HTERT RPE-1 (cell line): ENCODE data around the gene CTSE.
"Not testable (repeated sequence)": the region's sequence is repeated elsewhere in the genome, so short reads cannot be mapped to it uniquely, and the experiment has no call there.

Experiments
- in situ Hi-C: fragments of 300-500 bp; cut with MboI; formaldehyde crosslinking; loops from 4 replicates; pipeline ENCODE4 v1.14.3; 2020; ENCODE audit warnings: low sequenced_read_pairs

CTSE gene

DNA sequence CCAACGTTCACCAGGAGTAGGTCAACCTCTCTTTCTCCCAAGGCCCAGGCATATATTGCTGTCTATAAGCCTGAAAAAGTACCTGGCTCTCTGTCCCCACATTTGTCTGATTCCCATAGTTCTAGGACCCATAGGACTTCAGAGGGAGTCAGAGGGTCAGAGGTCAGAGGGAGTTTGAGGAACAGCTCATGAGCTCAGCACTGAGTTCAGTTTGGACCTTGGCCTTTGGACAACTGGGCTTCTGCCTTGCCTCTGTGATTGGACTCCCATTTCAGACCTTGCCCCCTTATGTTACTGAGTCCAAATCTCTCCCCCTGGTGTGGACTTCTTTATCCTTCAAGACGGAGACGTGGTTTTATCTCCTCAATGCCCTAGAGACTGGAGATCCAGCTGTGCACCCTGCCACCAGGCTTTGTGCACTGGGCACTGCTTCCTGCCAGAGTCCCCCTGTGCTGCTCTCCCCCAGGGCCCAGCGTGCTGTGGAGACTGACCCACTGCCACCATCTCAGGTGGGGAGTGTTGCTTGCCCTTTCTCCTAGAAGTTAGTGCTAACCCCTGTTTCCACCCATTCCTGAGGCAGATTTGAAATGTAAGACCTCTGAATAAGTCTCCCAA, 3.2 kb downstream of the CTSE start:
- in situ Hi-C loops = no loop called here

DNA sequence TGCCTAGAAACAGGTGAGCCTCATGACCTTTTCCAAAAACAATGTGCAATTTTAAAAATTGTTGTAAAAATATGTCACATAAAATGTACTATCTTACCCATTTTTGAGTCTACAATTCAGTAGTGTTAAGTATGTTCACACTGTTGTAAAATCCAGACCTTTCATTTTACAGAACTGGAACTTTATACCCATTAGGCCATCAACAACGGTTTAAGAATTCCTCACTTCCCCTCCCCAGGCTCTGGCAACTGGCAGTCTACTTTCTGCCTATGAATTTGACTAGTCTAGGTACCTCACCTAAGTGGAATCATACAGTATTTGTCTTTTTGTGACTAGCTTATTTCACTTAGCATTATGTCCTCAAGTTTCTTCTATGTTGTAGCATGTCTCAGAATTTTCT, 8.6 kb downstream of the CTSE start:
- in situ Hi-C loops = no loop called here

DNA sequence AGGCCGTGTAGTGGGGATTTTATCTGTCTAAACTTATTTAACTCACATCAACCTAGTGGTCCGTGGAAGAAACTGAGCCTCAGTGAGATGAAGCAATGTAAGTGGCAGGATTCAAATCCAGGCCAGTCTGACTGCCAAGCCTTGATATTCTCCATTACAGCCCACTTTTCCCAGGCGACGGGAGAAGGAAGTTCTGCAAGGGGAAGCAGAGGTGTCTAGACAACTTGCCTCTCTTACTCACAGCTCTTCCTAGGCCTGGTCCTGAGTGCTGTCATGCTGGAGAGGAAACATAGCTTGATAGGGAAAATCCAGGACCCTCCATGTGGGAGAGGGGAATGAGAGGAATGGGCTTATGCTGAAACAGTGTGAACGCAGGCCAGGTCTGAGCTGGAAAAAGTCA, 9.1 kb downstream of the CTSE start:
- in situ Hi-C loops = no loop called here

GRCh38 chr1:206013026-206013795, 10.5 kb downstream of the CTSE start:
- in situ Hi-C loops = no loop called here

DNA sequence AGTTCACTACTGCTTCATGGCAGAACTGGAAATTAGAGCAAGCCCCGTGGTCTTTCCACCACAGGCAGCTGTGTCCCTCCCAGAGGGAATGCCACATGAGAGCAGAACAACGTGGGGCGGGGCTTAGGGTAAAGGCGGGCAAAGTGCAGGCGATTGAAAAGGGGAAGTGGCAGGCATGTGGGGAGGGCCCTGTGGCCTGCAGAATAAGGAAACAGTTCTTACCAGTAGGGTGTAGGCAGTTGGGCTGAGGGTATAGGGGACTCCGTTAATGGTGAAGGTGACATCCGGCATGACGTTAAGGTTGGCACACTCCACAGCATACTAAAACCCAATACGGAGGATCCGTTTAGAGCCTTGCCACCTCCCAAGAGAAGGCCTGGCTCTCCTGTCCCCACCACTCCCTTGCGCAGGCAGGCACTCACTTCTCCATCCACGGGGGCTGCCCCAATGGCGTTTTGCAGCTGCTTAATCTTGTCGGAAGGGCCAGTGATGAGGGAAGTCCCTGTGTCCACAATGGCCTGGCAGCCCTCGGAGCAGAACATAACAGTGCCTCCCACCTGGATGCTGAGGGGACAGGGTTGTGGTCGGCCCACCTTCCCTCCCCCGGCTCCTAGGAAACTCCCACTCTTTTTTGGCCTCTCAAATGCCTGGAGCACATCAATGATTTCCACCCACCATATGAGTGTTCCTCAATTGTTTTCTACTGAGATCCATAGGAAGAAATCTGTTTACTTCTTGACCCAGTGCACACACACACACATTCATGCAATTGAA, 11.4 kb downstream of the CTSE start:
- in situ Hi-C loops = no loop called here

DNA sequence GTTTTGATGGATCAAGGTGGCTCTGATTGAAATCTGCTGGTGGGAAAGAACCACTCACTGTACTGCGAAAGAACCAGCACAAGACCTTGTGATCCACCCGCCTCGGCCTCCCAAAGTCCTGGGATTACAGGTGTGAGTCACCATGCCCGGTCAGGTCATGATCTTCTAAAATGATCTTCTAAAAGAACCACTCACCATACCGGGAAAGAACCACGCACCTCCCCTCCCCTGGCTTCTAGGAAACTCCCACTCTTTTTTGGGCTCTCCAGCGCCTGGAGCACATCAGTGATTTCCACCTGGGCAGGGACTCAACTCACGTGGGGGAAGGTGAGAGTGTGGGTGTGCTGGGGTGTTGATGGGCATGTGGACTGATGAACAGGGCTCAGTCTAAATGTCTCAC, 12.6 kb downstream of the CTSE start:
- in situ Hi-C loops = no loop called here

DNA sequence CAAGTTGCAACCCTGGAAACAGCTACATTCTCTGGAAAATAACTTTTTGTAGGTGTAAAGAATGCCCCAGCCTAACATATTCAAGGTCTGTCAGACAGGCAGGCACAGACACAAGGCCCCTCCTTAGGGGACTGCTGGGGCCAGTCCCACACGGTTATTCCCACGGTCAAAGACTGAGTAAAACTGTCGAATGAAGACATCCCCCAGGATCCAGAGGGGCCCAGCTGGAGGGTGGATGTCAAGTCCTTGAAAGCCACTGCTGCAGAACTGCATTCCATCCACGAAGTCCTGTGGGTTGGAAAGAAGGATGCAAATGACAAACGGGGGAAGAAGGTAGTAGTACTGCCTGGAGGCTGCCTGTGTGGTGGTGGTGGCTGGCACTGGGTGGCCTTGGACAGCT, 13.6 kb downstream of the CTSE start:
- in situ Hi-C loops = no loop called here

GRCh38 chr1:206006946-206007345, 16.7 kb downstream of the CTSE start:
- in situ Hi-C loops = no loop called here

DNA sequence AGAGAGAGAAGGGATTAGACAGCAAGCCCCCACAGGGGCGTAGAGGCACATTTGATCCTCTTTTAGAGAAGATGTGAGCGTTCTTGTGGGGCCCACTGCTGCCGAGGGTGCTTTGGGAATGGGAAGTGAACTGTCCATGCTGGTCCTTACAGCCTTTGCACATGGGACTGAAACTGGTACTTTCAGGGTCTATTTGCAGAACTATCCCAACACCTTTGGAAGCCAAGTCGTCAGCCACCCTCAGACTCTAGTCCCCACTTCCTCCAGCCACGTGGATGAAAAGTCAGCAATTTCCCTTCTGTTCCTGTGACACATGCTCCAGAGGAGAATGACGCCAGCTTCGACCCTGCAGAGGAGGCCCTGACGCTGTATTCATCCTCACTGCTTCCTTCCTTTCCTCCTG, 17.9 kb downstream of the CTSE start:
- in situ Hi-C loops = no loop called here

GRCh38 chr1:206005234-206005633, 18.5 kb downstream of the CTSE start:
- in situ Hi-C loops = no loop called here

- in situ Hi-C loops = no loop called here
Measured at GRCh38 chr1:206004826-206005225, 18.9 kb downstream of the CTSE start.

- in situ Hi-C loops = no loop called here
Measured at GRCh38 chr1:206003854-206004800, 19.6 kb downstream of the CTSE start.

DNA sequence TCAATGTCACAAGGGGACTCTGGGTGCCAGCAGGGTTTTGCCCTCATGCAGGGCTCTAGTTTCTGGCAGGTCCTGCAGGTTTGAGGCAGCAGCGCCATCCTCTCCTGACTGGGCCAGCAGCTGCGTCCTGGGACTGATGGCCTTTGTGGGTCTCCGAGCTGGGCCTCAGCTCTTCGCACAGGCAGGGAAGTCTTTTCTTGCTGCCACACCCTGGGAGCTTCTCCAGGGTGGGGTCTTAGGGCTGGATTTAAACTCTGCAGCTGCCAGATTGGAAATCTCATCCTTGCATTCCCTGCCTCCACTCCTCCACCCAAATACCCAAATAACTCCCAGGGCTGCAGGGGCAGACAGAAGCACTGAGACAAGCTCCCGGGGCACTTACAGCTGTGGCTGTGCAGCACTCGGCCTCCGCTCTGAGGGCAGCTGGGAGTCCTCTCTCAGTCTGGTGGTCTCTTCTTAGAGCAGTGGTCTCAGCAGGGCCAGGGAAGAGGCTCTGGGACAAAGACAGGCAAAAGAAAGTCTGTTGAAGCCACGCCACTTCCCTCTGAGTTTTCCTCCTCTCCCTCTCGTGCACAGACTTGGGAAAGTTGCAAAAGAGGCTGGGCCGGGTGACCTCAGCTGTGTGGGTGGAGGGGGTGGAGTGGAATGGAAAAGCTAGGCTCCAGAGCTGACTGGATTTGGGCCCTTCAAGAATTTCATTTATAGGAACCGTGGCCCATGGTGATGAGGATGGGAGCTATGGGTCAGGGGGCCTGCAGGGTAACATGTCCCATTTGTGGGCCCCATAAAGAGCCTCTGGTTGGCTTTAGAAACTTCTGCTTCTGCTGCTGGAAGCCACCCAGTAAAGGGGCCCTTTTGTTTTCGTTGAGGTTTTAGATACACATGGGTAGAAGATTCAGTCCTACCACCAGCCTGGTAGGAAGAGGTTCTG, 20.6 kb downstream of the CTSE start, which contains the start of gene RAB7B:
Gene RAB7B, minus strand, starts transcription at position 525 of the 931 bp plus-strand sequence. CDS start 9,260 bp downstream, outside the sequence.
- in situ Hi-C loops = no loop called here

GRCh38 chr1:206002160-206002559, 21.5 kb downstream of the CTSE start:
- in situ Hi-C loops = no loop called here

DNA sequence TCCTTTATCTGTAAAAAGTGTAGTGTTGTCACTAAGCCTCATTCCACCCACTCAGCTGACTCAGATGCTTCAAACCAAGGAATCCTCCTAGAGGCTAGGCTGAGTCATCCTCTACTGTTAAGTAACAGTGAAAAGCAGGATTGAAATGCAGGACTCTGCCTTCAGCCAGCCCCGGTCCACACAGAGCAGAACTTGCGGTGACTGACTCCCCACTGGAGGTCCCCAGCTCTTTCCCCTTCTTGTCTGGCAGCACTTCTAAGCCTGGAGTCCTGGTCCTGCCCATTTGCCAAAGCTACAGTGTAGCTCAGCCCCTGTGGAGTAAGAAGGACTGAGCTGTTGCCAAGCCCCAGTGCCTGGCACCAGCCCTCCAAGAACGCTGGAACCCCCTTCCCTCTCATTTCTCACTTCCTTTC, 22.2 kb downstream of the CTSE start:
- in situ Hi-C loops = no loop called here

DNA sequence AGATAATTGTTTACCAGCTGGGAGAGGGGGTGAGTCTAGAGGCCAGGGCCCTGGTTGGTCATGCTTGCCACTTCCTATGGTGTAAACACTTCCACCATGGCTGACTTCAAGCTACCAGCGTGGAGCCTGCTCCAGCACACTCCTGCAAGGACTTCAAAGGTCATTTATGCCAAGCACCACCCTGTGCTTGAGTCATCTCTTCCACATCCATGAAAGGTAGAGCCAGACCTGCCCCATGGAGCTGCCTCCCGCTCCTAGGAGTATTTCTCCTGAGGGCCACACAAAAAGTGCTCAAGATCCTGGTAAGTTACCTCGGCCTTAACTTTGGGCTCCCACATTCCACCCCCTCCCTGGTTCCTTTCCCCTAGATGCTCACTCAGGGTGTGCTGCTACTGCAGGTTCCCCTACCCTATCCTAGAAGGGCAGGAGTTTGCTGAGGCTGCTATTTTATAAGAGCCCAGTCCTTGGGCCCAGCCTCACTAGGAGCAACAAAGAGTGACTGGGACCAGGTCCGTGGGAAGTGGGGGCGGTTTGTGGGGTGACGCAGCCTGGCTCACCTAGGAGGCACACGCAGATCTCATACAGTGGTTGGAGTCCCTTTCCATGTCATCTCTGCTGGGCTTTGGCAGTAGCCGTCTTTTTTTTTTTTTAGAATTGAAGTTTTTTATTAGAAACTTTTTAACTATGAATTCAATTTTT, 22.9 kb downstream of the CTSE start:
- in situ Hi-C loops = no loop called here

DNA sequence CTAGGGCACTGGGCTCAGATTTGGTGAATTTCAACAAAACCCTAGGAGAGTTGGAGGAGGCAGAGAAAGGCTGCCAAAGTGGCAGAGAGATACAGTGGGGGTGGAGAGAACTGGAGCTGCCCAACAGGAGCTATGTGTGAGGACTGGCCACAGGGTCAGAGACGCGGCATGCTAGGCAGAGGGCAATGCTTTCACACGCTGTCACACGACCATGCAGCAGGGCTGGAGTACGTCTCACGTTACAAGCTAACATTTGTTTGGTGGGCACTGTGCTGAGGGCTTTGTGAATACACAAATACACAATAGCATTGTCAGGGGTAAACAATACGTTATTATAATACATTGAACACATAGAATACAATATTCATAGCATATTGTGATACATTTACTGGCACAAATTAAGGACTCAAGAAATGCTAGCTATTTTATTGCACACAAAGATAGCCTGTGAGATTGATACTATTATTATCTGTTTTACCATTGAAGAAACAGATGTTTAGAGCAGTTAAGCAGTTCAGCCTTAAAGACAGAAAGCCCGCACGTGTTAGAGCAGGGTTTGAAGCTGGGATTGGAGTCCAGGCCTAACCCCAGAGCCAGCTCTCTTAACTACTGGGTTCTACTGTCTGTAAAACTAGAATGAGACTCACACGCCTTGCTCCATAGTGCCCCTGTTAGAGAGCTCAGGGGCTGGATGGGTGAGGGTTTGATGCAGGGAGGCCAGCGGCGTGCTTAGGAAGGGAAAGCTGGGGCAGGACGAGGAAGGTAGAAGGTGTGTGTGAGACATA, 25.0 kb downstream of the CTSE start:
- in situ Hi-C loops = no loop called here

DNA sequence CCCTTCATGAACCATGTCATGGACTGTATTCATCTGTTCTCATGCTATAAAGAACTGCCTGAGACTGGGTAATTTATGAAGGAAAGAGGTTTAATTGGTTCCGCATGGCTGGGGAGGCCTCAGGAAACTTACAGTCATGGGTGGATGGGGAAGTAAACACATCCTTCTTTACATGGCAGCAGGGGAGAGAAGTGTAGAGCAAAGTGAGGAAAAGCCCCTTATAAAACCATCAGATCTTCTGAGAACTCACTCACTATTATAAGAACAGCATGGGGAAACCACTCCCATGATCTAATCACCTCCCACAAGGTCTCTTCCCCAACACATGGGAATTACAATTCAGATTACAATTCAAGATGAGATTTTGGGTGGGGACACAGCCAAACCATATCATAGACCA, 27.1 kb downstream of the CTSE start:
- in situ Hi-C loops = not testable (repeated sequence)
